ENCODE data around the gene TRPC4AP. TPM values are rescaled to one million over a fixed set of nuclear protein-coding genes. Genes with fewer than 3 reads are reported as not detected.

TRPC4AP gene
- total RNA-seq, 1 experiment from 2014 or later, result 49.5 TPM

GRCh38 chr20:35003211-35004031 lies 89.2 kb downstream of the TRPC4AP start:
- DNase-seq (ENCODE audit: extremely low read depth, low read depth), result no peak

- no peak for DNase-seq (ENCODE audit: extremely low read depth, low read depth)
Observed at GRCh38 chr20:35002426-35003210, 90.0 kb downstream of the TRPC4AP start.

GRCh38 chr20:35001596-35002362 lies 90.8 kb downstream of the TRPC4AP start:
- no peak for DNase-seq (ENCODE audit: extremely low read depth, low read depth)

- DNase-seq (ENCODE audit: extremely low read depth, low read depth), result no peak
Observed at GRCh38 chr20:35000922-35001595, 91.5 kb downstream of the TRPC4AP start.

GRCh38 chr20:35000311-35000921 lies 92.2 kb downstream of the TRPC4AP start:
- no peak for DNase-seq (ENCODE audit: extremely low read depth, low read depth)

- DNase-seq (ENCODE audit: extremely low read depth, low read depth), result no peak
Observed at GRCh38 chr20:34999782-35000181, 92.8 kb downstream of the TRPC4AP start.

- no peak for DNase-seq (ENCODE audit: extremely low read depth, low read depth)
Observed at GRCh38 chr20:34999021-34999451, 93.6 kb downstream of the TRPC4AP start.

GRCh38 chr20:34998331-34998950 lies 94.2 kb downstream of the TRPC4AP start:
- no peak for DNase-seq (ENCODE audit: extremely low read depth, low read depth)

GRCh38 chr20:34997774-34998173 lies 94.8 kb downstream of the TRPC4AP start:
- no peak for DNase-seq (ENCODE audit: extremely low read depth, low read depth)

- no peak for DNase-seq (ENCODE audit: extremely low read depth, low read depth)
Observed at GRCh38 chr20:34997131-34997561, 95.5 kb downstream of the TRPC4AP start.

GRCh38 chr20:34996243-34997028 lies 96.2 kb downstream of the TRPC4AP start:
- no peak for DNase-seq (ENCODE audit: extremely low read depth, low read depth)

- no peak for DNase-seq (ENCODE audit: extremely low read depth, low read depth)
Observed at GRCh38 chr20:34995696-34996095, 96.9 kb downstream of the TRPC4AP start.

- no peak for DNase-seq (ENCODE audit: extremely low read depth, low read depth)
Observed at GRCh38 chr20:34995192-34995591, 97.4 kb downstream of the TRPC4AP start.

GRCh38 chr20:34994509-34995131 lies 98.0 kb downstream of the TRPC4AP start:
- no peak for DNase-seq (ENCODE audit: extremely low read depth, low read depth)

- DNase-seq (ENCODE audit: extremely low read depth, low read depth), result no peak
Observed at GRCh38 chr20:34993941-34994508, 98.6 kb downstream of the TRPC4AP start.

- DNase-seq (ENCODE audit: extremely low read depth, low read depth), result no peak
Observed at GRCh38 chr20:34992751-34993417, 99.7 kb downstream of the TRPC4AP start.

GRCh38 chr20:34990661-34991214 lies 101.9 kb downstream of the TRPC4AP start:
- no peak for DNase-seq (ENCODE audit: extremely low read depth, low read depth)
